GM12864 (cell line): ENCODE data around the gene ESRRA.

Source experiments
- DNase-seq: peaks from one replicate; pipeline ENCODE4 v3.0.0-alpha.2; 2011; ENCODE audit warnings: low read depth
- H3K4me3 ChIP-seq: 2 replicates; pipeline ENCODE4 v1.5.1; 2011; ENCODE audit warnings: mild to moderate bottlenecking, low read depth, low read length, control low read depth
- TF ChIP-seq, protein P1 (sequence below): IDR thresholded peaks from 2 replicates; pipeline ENCODE4 v1.5.1; 2011; ENCODE audit warnings: low read depth, mild to moderate bottlenecking, moderate library complexity, low read length, control low read depth, inconsistent platforms; ENCODE audit errors: missing control alignments

The ESRRA gene

DNA sequence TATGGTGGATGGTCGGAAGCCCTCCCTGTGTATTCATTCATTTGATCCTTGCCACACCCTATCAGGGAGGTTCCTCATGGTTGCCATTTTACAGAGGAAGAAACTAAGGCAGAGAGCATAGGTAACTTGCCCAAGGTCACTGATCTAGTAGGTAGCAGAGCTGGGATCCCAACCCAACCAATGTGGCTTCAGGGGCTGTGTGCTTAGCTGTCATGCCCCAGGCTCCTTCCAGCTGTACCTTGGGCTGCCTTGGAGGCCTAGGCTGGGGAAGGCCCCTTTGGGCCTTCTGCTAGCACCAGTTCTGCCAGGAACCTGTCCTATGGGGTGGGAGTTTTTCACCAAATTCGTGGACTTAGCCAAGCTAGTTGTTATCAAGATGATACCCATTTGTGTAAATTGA is 29.5 kb upstream of the ESRRA start:
- DNase-seq, result no peak
- H3K4me3 ChIP-seq, result no peak overlapping the region
- TF ChIP-seq, protein P1, sequence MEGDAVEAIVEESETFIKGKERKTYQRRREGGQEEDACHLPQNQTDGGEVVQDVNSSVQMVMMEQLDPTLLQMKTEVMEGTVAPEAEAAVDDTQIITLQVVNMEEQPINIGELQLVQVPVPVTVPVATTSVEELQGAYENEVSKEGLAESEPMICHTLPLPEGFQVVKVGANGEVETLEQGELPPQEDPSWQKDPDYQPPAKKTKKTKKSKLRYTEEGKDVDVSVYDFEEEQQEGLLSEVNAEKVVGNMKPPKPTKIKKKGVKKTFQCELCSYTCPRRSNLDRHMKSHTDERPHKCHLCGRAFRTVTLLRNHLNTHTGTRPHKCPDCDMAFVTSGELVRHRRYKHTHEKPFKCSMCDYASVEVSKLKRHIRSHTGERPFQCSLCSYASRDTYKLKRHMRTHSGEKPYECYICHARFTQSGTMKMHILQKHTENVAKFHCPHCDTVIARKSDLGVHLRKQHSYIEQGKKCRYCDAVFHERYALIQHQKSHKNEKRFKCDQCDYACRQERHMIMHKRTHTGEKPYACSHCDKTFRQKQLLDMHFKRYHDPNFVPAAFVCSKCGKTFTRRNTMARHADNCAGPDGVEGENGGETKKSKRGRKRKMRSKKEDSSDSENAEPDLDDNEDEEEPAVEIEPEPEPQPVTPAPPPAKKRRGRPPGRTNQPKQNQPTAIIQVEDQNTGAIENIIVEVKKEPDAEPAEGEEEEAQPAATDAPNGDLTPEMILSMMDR, result no peak

DNA sequence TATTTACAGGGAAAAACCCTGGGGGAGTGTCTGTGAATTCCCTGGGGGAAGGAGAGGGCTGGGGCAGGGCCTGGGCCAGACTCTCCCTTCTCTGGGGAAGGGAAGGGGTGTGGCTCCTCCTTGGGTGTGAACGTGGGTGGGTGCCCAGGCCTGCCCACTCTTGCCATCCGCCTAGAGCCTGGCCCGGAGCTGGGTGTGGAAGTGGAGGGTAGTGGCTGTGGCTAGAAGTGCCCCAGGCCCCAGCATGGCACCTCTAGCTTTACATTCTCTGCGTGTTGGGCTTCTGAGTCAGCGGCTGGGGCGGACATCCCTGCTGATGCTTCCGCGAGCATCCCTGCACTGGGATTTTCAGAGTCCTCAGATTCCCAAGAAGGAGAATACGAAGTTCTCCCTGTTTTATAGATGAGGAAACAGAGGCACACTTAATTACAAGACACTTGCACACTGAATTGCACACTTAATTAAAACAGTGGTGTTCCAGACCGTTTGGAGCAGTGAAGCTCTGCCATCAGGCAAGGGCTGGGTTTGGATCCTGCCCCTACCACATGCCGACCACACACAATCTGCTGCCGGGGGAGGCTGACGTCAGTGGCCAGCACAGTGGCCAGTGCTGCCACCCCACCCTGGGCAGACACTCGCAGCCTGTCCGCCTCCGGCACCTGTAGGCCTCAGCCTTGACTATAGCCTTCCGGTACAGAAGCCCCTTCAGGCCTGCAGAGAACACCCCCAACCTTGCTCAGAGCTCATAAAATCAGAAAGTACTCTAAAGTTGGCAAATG is 28.5 kb upstream of the ESRRA start:
- DNase-seq, result no peak
- TF ChIP-seq, protein P1, result no peak
- H3K4me3 ChIP-seq, result no peak overlapping the region

DNA sequence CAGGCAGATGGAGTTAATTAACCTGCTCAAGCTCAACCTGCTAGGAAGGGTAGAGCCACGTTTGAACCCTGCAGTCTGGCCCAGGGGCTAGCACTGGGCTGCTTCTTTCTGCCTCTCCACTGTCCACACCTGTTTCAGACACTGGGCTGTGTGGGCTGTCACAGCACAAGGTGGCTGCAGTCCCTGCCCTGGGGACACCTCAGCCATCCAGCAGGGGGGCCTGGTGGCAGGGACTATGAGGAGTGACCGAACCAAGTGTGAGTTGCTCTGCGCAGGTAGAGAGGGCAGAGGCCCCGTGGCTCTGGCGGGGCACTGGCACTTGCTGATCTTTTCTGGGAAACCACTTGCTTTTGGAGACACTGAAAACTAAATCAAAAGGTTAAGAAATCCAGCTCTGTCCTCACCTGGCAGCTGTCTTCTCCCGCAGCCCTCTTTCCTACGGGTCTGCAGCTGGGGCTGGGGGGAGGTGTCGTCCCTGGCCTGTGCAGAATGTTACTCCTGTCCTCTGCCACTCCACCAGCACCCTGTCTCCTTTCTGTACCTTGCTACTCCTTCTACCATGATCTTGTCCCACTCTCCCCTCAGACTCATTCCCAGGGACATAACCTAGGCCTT is 26.6 kb upstream of the ESRRA start:
- no peak overlapping the region for H3K4me3 ChIP-seq
- DNase-seq, result no peak
- TF ChIP-seq, protein P1, result no peak

DNA sequence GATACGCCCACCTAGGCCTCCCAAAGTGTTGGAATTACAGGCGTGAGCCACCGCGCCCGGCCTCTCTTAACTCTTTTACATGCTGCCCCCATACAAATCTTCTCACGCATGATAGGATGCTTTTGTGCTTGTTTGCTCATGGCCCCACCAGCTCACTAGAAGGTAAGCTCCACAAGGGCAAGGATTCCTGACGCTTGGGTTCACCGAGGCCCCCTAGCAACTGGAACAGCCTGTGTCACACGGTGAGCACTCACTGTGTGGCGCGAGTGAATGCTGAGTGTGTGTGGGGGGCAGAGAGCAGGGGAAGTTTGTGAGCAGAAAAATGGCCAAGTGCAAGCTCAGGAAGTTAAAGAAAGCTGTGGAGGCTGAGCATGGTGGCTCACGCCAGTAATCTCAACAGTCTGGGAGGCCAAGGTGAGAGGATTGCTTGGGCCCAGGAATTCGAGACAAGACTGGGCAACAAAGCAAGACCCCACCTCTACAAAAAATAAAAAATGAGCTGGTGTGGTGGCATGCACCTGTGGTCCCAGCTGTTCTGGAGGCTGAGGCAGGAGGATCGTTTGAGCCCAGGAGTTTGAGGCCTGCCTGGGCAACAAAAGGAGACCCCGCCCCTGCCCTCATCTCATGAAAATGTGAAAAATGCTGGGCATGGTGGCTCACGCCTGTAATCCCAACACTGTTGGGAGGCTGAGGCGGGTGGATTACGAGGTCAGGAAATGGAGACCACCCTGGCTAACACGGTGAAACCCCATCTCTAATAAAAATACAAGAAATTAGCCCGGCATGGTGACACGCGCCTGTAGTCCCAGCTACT is 23.2 kb upstream of the ESRRA start:
- DNase-seq, result no peak
- TF ChIP-seq, protein P1, result no peak
- no peak overlapping the region for H3K4me3 ChIP-seq

DNA sequence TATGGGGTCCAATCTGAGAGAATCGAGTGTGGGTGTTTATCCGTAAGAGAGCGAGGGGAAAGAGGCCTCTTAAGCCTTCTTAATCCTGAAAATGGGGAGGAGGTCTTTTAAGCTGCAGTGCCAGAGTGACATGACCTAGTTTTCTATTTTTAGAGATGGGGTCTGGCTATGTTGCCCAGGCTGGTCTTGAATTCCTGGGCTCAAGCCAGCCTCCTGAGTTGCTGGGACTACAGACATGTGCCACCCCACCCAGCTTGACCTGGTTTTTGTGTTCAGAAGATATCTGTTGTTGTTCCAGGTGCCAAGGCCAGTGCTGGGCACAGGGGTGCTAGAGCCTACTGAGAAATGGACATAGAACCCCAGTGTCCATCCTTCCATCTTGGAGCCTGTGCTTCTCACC is 22.2 kb upstream of the ESRRA start:
- no peak for DNase-seq
- TF ChIP-seq, protein P1, result no peak
- H3K4me3 ChIP-seq, result no peak overlapping the region

DNA sequence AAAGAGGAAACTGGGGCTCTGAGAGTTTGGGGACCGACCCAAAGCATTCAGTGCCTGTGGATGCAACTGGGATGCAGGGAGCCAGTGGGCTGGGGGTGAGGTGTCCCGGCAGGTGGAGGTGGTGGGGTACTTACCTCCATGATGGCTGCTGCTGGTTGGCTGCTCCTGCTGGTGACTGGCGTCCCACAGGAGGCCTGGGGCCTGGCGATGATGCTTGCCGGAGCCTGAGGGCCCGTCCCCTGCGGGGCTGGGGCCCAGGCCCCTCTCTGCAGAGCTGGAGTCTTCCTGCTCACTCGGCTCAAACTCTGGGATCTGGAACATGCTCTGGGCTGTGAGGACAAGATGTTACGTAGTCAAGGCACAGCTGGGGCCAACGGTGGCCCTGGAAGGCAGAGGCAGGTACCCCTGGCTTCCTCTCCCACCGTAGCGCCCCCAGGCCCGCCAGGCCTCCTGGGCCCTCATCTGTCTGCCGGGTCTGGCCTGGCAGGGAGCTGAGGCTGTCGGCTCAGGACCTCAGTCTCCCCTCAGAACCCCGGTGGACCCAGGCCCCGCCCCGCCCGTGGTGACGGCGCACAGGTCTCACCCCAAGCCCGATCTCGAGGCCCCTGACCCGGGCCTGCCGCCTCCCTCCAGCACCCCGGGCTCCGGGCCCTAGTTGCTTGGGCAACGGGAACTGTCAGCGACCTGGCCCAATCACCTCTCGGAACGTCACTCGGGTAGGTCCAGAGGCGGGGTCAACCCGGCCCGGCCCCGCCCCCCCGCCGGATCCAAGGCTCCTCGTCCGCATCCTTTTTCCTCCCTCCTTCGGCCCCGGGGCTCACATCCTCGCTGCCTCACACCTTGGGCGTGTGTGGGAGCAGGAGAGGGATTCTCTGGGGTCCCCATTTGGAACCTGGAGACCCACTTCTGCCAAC is 21.0 kb upstream of the ESRRA start, which contains the start of gene BAD:
Gene BAD, minus strand, starts transcription at position 618 of the 914 bp plus-strand sequence. Its CDS starts 297 bp downstream, at position 321.
- TF ChIP-seq, protein P1, result no peak

More for the DNA sequence above, 21.0 kb upstream of the ESRRA start, which contains the start of gene BAD:
- peak within 1 kb of the TSS; percentile 71 for H3K4me3 ChIP-seq
- no peak for DNase-seq
